ENCODE measurements around the gene TMEM69. TPM values are rescaled to one million over a fixed set of nuclear protein-coding genes. Genes with fewer than 3 reads are reported as not detected.

TMEM69 gene
- total and polyA plus RNA-seq, 2 of the 4 experiments (the other 2 are of a cell fraction), result 19.9 to 33.6 TPM

DNA sequence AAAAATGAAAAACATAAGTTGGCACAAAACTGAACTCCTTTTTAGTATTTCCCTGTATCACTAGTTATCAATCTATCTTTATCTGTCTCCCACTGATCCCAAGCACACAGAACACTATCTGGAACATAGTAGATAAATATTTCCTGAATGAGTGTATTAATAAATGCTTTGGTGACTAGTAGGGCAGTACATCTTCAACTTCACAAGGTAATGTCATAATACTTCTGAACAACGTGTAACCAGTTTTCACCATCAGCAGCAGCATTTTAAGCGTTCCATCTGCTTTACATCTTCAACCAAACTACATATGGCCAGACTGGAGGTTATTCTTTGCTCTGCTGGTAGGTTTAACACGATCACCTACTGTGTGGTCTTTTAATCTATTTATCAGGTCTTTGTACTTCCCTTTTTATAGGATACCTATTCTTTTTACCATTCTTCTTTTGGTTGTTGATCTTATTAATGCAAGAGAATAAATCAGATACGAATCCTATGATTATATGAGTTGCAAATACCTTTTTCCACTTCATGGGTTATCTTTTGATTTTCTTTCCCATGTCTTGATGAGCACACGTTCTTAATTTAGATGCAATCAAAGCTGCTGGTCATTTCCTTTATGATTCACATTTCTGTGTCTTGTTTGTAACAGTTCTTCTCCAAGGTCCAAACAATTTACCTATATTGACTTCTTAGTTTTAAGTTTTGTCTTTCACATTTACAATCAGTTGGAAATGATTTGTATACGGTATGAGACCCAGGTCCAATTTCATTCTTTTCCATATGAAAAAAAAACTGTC is 17.9 kb upstream of the TMEM69 start:
- no TSS peak for BruUV-seq (replicated peaks)
- Histone ChIP-seq H4K8ac (ENCODE audit: low read depth in 2 of 2, low read length in 2 of 2) (peak overlapping the region in 1 of 2 experiments; percentile 20; a peak in 1 of 4 replicates), H3K14ac (replicated peaks; ENCODE audit: low read depth, low read length) (no peak overlapping the region), H3K23ac (ENCODE audit: low read depth, low read length) (peak overlapping the region; percentile 9; the same call in 1 of the 2 replicates), H3K4me2 (ENCODE audit: low read depth, low read length) (peak overlapping the region; percentile 50), H2BK15ac (ENCODE audit: low read depth, low read length) (0 out of 3 replicates have a peak overlapping the region, but pooled peaks have one; percentile 10), H3K56ac (ENCODE audit: extremely low read depth, insufficient read depth, low read length) (no peak overlapping the region), H3K4ac (ENCODE audit: low read depth, low read length) (0 out of 2 replicates have a peak overlapping the region, but pooled peaks have one; percentile 3), H3K9me3 (ENCODE audit: control insufficient read depth, insufficient read depth, low read length) (no peaks in the 10 kb centered on the region), H3K27ac (ENCODE audit: insufficient read depth, low read length) (peak overlapping the region; percentile 29; the same call in 1 of the 2 replicates), H4K91ac (ENCODE audit: insufficient read depth, low read depth, low read length) (no peak overlapping the region), H3K4me1 (ENCODE audit: control insufficient read depth, insufficient read depth, low read length) (peaks cover 8% of the 10 kb centered on the region), H3K79me1 (ENCODE audit: low read depth in 1 of 2, low read length in 2 of 2) (peaks cover 14 to 73% of the 10 kb centered on the region in 2 experiments), H2AK5ac (ENCODE audit: low read depth, low read length) (no peak overlapping the region), H2AK9ac (replicated peaks; ENCODE audit: low read depth, low read length, poor library complexity) (no peak overlapping the region), H2BK20ac (ENCODE audit: low read depth, low read length) (peak overlapping the region; percentile 18; the same call in 1 of the 2 replicates), H3K18ac (ENCODE audit: low read depth, low read length) (peak overlapping the region; percentile 20; the same call in 1 of the 2 replicates), H3K4me3 (ENCODE audit: insufficient read depth, low read depth, low read length) (no peak overlapping the region), H3K27me3 (ENCODE audit: control insufficient read depth, insufficient read depth, low read length) (no peaks in the 10 kb centered on the region), H3K36me3 (ENCODE audit: control insufficient read depth, insufficient read depth, low read length) (peaks cover 3% of the 10 kb centered on the region), H4K5ac (ENCODE audit: low read depth, low read length) (no peak overlapping the region), H2BK120ac (ENCODE audit: low read depth, low read length) (0 out of 2 replicates have a peak overlapping the region, but pooled peaks have one; percentile 23), H2BK5ac (ENCODE audit: low read depth, low read length, poor library complexity, severe bottlenecking) (peak overlapping the region; percentile 21), H4K20me1 (ENCODE audit: insufficient read depth, low read length) (peaks cover 85% of the 10 kb centered on the region), H3K9me1 (ENCODE audit: insufficient read depth, low read length) (peaks cover 21% of the 10 kb centered on the region), H2AFZ (replicated peaks; ENCODE audit: low read length, poor library complexity) (no peak overlapping the region), H3K9ac (ENCODE audit: low read depth, low read length) (no peak overlapping the region)
- ChIA-PET CTCF (no interaction called here), POLR2A (ENCODE audit: unreplicated experiment) (interaction anchor here (1.5 kb wide), 1 partner anchor 16 kb away, joined by 7 read pairs; the partner anchor contains the start of gene GPBP1L1)
- ATAC-seq (ENCODE audit: low read depth) (peak; percentile 56), DNase-seq (peak; percentile 55)
- dilution Hi-C loops (cut with HindIII; ENCODE audit: low sequenced_read_pairs, unreplicated experiment) (no loop called here), in situ Hi-C loops (cut with MboI; ENCODE audit: low sequenced_read_pairs) (no loop called here), intact Hi-C loops (cut with micrococcal nuclease) (no loop called here)
- TF ChIP-seq RFX5 (IDR thresholded peaks at IDR 0.05; ENCODE audit: low read depth, low read length) (no peak), BHLHE40 (IDR thresholded peaks at IDR 0.05; ENCODE audit: low read depth, low read length) (no peak), CHD1 (IDR thresholded peaks at IDR 0.05; ENCODE audit: low read depth, low read length) (no peak), MAFK (IDR thresholded peaks at IDR 0.05; ENCODE audit: low read depth, low read length) (no peak), CEBPB (IDR thresholded peaks at IDR 0.05; ENCODE audit: low read depth, low read length) (no peak), NFE2L2 (IDR thresholded peaks at IDR 0.05; ENCODE audit: low read depth, low read length) (no peak), SMC3 (IDR thresholded peaks at IDR 0.05; ENCODE audit: low read depth, low read length) (no peak), ELK1 (IDR thresholded peaks at IDR 0.05; ENCODE audit: borderline replicate concordance, low read depth, low read length) (no peak), MAZ (IDR thresholded peaks at IDR 0.05; ENCODE audit: borderline replicate concordance, low read depth, low read length) (no peak), CTCF (conservative IDR thresholded peaks at IDR 0.05; ENCODE audit: low read depth, low read length) (no peak)
- WGBS, 2 experiments (ENCODE audit: extremely low coverage in 2 of 2, insufficient read length in 1 of 2), result no CpG with 5 or more reads among the region's 6 CpGs
